ENCODE results near the gene COA3.

GRCh38 chr17:42832934-42833766, 34.6 kb upstream of the COA3 start, which contains the start of gene PSME3:
- no peak for TF ChIP-seq EZH2phosphoT487 (IDR thresholded peaks at IDR 0.05; ENCODE audit: borderline replicate concordance, low read length)
- TF ChIP-seq, protein P1, sequence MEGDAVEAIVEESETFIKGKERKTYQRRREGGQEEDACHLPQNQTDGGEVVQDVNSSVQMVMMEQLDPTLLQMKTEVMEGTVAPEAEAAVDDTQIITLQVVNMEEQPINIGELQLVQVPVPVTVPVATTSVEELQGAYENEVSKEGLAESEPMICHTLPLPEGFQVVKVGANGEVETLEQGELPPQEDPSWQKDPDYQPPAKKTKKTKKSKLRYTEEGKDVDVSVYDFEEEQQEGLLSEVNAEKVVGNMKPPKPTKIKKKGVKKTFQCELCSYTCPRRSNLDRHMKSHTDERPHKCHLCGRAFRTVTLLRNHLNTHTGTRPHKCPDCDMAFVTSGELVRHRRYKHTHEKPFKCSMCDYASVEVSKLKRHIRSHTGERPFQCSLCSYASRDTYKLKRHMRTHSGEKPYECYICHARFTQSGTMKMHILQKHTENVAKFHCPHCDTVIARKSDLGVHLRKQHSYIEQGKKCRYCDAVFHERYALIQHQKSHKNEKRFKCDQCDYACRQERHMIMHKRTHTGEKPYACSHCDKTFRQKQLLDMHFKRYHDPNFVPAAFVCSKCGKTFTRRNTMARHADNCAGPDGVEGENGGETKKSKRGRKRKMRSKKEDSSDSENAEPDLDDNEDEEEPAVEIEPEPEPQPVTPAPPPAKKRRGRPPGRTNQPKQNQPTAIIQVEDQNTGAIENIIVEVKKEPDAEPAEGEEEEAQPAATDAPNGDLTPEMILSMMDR (conservative IDR thresholded peaks at IDR 0.05; ENCODE audit: low read depth, low read length): no peak
- no peak for TF ChIP-seq EZH2 (IDR thresholded peaks at IDR 0.05; ENCODE audit: low read length, unreplicated experiment)

Measured in PC-3 (cell line).